GM12878 (cell line): ENCODE results near the gene MR1. TPM values are rescaled to one million over a fixed set of nuclear protein-coding genes. Genes with fewer than 3 reads are reported as not detected.

Experiments
- ATAC-seq: fragments of 200-7000 bp; cut with Tn5 transposase; 3 replicates; pipeline ENCODE4 v1.9.1; 2020; ENCODE audit warnings: mild to moderate bottlenecking, moderate library complexity
- BruUV-seq: library from RNA; stranded (reverse); fragments of 400-500 nt; replicated peaks from 2 replicates; lab custom pipeline; 2021; lab: Mats Ljungman, UMichigan
- CTCF ChIA-PET: fragments of 300-600 bp; sonication (Branson Sonifier 250); formaldehyde crosslinking; extraction: SDS; loops from one replicate; lab custom pipeline; 2021; ENCODE audit warnings: inconsistent platforms; lab: Yijun Ruan, JAX
- POLR2A ChIA-PET: fragments of 350-600 bp; formaldehyde crosslinking; extraction: SDS; loops from one replicate; lab custom pipeline; 2021; ENCODE audit warnings: inconsistent platforms; lab: Charles Lee
- RAD21 ChIA-PET: fragments of 300-600 bp; sonication (Branson Sonifier 250); formaldehyde crosslinking; loops from one replicate; lab custom pipeline; 2023; ENCODE audit warnings: antibody characterized with exemption; ENCODE audit not compliant: unreplicated experiment; lab: Charles Lee
- SMC1A ChIA-PET: fragments of 300-600 bp; sonication (Branson Sonifier 250); formaldehyde crosslinking; loops from one replicate; lab custom pipeline; 2023; ENCODE audit not compliant: unreplicated experiment, uncharacterized antibody; lab: Charles Lee
- DNase-seq: peaks from one replicate; pipeline ENCODE4 v3.0.0-alpha.2; 2011; ENCODE audit warnings: low read depth, low spot score
- FAIRE-seq: peaks from 3 replicates; lab custom pipeline; 2011; peaks lifted over from hg19 to GRCh38; lab: Jason Lieb, UNC
- H2AFZ ChIP-seq: 2 replicates; pipeline ENCODE4 v1.6.0; 2011; ENCODE audit warnings: low read depth, low read length, control low read depth; ENCODE audit not compliant: control insufficient read depth
- H3K27ac ChIP-seq: 2 replicates; pipeline ENCODE4 v1.5.1; 2011; ENCODE audit warnings: control low read depth; ENCODE audit not compliant: control insufficient read depth, insufficient read depth
- H3K27me3 ChIP-seq, 2 experiments: replicated peaks in 1 of 2; 2 replicates each; pipeline versions ENCODE4 v1.6.0 to v1.6.1; 2011; ENCODE audit warnings: low read length in 1 of 2; ENCODE audit not compliant: control insufficient read depth in 2 of 2, insufficient read depth in 2 of 2
- H3K36me3 ChIP-seq, 2 experiments: 2 replicates each; pipeline ENCODE4 v1.5.1; 2011; ENCODE audit warnings: low read length in 1 of 2; ENCODE audit not compliant: control insufficient read depth in 2 of 2, insufficient read depth in 2 of 2
- H3K4me1 ChIP-seq: 2 replicates; pipeline ENCODE4 v1.6.1; 2011; ENCODE audit warnings: mild to moderate bottlenecking, low read length, moderate library complexity, mixed read lengths; ENCODE audit not compliant: control insufficient read depth, insufficient read depth
- H3K4me2 ChIP-seq: 2 replicates; pipeline ENCODE4 v1.6.0; 2011; ENCODE audit warnings: control low read depth; ENCODE audit not compliant: control insufficient read depth, insufficient read depth
- H3K4me3 ChIP-seq: fragments of 200-600 bp; sonication (generic); 2 replicates; pipeline ENCODE4 v1.5.1; 2016
- H3K79me2 ChIP-seq: 2 replicates; pipeline ENCODE4 v1.6.0; 2011; ENCODE audit warnings: low read length; ENCODE audit not compliant: control insufficient read depth, insufficient read depth
- H3K9ac ChIP-seq: 2 replicates; pipeline ENCODE4 v1.8.0; 2011; ENCODE audit warnings: low read length, control low read depth, mixed read lengths; ENCODE audit not compliant: control insufficient read depth, insufficient read depth
- H3K9me3 ChIP-seq: replicated peaks from 3 replicates; pipeline ENCODE4 v1.5.1; 2011; ENCODE audit warnings: mild to moderate bottlenecking, low read length; ENCODE audit not compliant: control insufficient read depth, insufficient read depth
- H4K20me1 ChIP-seq: 2 replicates; pipeline ENCODE4 v1.6.0; 2011; ENCODE audit not compliant: control insufficient read depth, insufficient read depth
- ASH2L ChIP-seq: fragments of 300-600, 200-600 bp; sonication (generic); IDR thresholded peaks from 2 replicates; pipeline ENCODE4 v1.6.1; 2017; ENCODE audit warnings: low read depth, mild to moderate bottlenecking, borderline replicate concordance
- ATF7 ChIP-seq: fragments of 450-650 bp; IDR thresholded peaks from 2 replicates; pipeline ENCODE4 v1.6.1; 2016; ENCODE audit warnings: low read depth, mild to moderate bottlenecking
- BMI1 ChIP-seq: fragments of 450-650 bp; IDR thresholded peaks from 2 replicates; pipeline ENCODE4 v1.6.1; 2016; ENCODE audit warnings: mild to moderate bottlenecking, moderate library complexity, borderline replicate concordance
- CHD1 ChIP-seq: IDR thresholded peaks from 2 replicates; pipeline ENCODE4 v1.6.1; 2012; ENCODE audit warnings: low read depth, low read length, improper control_type of control experiment
- CHD4 ChIP-seq: fragments of 200-600 bp; sonication (generic); IDR thresholded peaks from 2 replicates; pipeline ENCODE4 v1.6.1; 2016; ENCODE audit warnings: mild to moderate bottlenecking
- EED ChIP-seq: sonication (generic); IDR thresholded peaks from 2 replicates; pipeline ENCODE4 v1.6.1; 2016; ENCODE audit warnings: antibody characterized with exemption, low read depth
- EP300 ChIP-seq, 2 experiments: fragments of 150-350 bp in 1 of 2; IDR thresholded peaks; 2 replicates each; pipeline ENCODE4 v1.6.1; 2011 to 2012; ENCODE audit warnings: low read depth in 2 of 2, low read length in 2 of 2, borderline replicate concordance in 1 of 2, improper control_type of control experiment in 1 of 2, inconsistent platforms in 1 of 2; ENCODE audit not compliant: control insufficient read depth in 1 of 2
- JUND ChIP-seq: IDR thresholded peaks from 2 replicates; pipeline ENCODE4 v1.6.1; 2012; ENCODE audit warnings: low read depth, mild to moderate bottlenecking, low read length, improper control_type of control experiment, moderate library complexity
- PAX8 ChIP-seq: fragments of 450-650 bp; IDR thresholded peaks from 2 replicates; pipeline ENCODE4 v1.6.1; 2017; ENCODE audit warnings: mild to moderate bottlenecking, moderate library complexity
- POLR2A ChIP-seq: IDR thresholded peaks from 2 replicates; pipeline ENCODE4 v1.6.1; 2011; ENCODE audit warnings: low read depth, mild to moderate bottlenecking, low read length
- POLR2AphosphoS5 ChIP-seq: IDR thresholded peaks from 2 replicates; pipeline ENCODE4 v1.6.1; 2011; ENCODE audit warnings: mild to moderate bottlenecking, low read length, inconsistent platforms
- RAD21 ChIP-seq: IDR thresholded peaks from 2 replicates; pipeline ENCODE4 v1.6.1; 2011; ENCODE audit warnings: mild to moderate bottlenecking, low read depth, low read length, moderate library complexity; ENCODE audit not compliant: insufficient read depth
- RB1 ChIP-seq: fragments of 450-650 bp; formaldehyde crosslinking; IDR thresholded peaks from 2 replicates; pipeline ENCODE4 v1.6.1; 2017; ENCODE audit warnings: mild to moderate bottlenecking, borderline replicate concordance
- RELA ChIP-seq: fragments of 450-650 bp; IDR thresholded peaks from 2 replicates; pipeline ENCODE4 v1.8.0; 2014; ENCODE audit warnings: borderline replicate concordance; ENCODE audit not compliant: partially characterized antibody
- RFX5 ChIP-seq: IDR thresholded peaks from 2 replicates; pipeline ENCODE4 v1.6.1; 2011; ENCODE audit warnings: low read depth, low read length, improper control_type of control experiment
- SIN3A ChIP-seq: IDR thresholded peaks from 2 replicates; pipeline ENCODE4 v1.6.1; 2012; ENCODE audit warnings: low read depth, low read length, improper control_type of control experiment
- SPI1 ChIP-seq: IDR thresholded peaks from 2 replicates; pipeline ENCODE4 v1.6.1; 2011; ENCODE audit warnings: low read depth, mild to moderate bottlenecking, low read length, moderate library complexity, borderline replicate concordance; ENCODE audit not compliant: insufficient read depth
- WRNIP1 ChIP-seq: IDR thresholded peaks from 2 replicates; pipeline ENCODE4 v1.6.1; 2011; ENCODE audit warnings: low read depth, low read length, improper control_type of control experiment, borderline replicate concordance
- WGBS: methylation state at CpG from one replicate; pipeline ENCODE4 v1.1.6; 2016; ENCODE audit warnings: low lambda C conversion rate; ENCODE audit not compliant: insufficient replicate concordance, insufficient coverage; ENCODE audit errors: missing lambda C conversion rate; 5-methylcytosine and 5-hydroxymethylcytosine counted together
- in situ Hi-C: fragments of 300-500 bp; cut with MboI; formaldehyde crosslinking; loops from 9 replicates; pipeline ENCODE4 v1.14.3; 2018; ENCODE audit warnings: mixed read lengths
- intact Hi-C: fragments of 100-400 bp; cut with micrococcal nuclease; formaldehyde crosslinking; loops from one replicate; pipeline ENCODE4 v1.14.2; 2022; ENCODE audit not compliant: unreplicated experiment
- polyA plus RNA-seq, 11 experiments: library from polyadenylated mRNA; depleted of rRNA in 4 of 11; unstranded in 6 of 11; stranded (reverse) in 5 of 11; fragments of >200 nt; fragmentation: Nextera tagmentation in 4 of 11; fragmentation: Illumina TruSeq in 1 of 11; extraction: Ambion mirVana in 4 of 11; extraction: Trizol in 1 of 11; gene quantifications; 1 replicate in 1 of 11; 2 replicates in 10 of 11; pipeline versions ENCODE4 v1.2.1 to v1.2.3, GENCODE V29; 2011 to 2016; ENCODE audit warnings: inconsistent platforms in 2 of 11, missing spikeins in 2 of 11, low read depth in 1 of 11
- total RNA-seq, 4 experiments: library from RNA; depleted of rRNA in 3 of 4; stranded (reverse); fragments of >200 nt in 3 of 4; fragmentation: Illumina TruSeq in 1 of 4; extraction: Trizol in 1 of 4; gene quantifications; 2 replicates each; pipeline versions ENCODE4 v1.2.1 to v1.2.3, GENCODE V29; 2013 to 2021
- TF ChIP-seq, protein P1 (sequence below): fragments of 450-650 bp; IDR thresholded peaks from 2 replicates; pipeline ENCODE4 v1.6.1; 2017; ENCODE audit warnings: mild to moderate bottlenecking, moderate library complexity
- TF ChIP-seq, protein P2 (sequence below): fragments of 450-650 bp; IDR thresholded peaks from 2 replicates; pipeline ENCODE4 v1.6.1; 2014; ENCODE audit warnings: mild to moderate bottlenecking

MR1 gene
- total and polyA plus RNA-seq, 10 of the 15 experiments (the other 5 are each of a cell fraction or from before 2014, with no cell fraction given) = 24.7 to 65.9 (median 30.9) TPM

DNA sequence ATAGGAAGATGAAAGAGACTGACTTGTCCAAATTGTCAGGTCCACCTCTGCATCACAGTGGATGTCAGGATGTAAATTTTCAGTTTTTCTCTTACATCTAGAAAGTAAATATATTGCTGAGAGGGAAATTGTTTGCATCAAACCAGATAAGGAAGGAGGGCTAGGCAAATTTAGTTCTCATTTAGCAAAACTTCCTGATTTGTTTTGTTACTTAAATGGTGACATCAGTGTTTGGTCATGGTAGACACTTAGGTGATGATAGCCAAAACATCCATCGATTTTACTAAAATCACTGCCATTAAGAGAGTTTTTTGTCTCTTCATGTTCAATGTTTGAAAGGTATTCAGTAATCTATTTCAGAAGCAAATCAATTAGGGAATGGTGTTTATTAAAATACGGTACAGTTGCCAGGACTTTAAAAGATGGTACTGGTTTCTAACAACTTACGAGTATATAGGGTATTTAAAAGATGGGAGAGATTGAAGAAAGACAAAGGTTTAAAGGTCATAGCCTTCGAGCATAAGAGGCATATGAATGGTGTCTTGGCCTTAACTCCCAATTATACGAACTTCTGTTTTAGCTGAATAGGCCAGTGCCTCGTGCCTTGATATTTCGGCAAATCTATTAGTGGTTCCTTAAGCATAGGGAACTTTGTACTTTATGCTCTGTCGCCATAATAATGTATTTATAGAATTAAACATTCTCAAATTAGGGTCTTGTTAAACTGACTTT lies 57.7 kb downstream of the MR1 start:
- H3K9ac ChIP-seq = peak overlapping the region; percentile 98
- BruUV-seq = no TSS peak
- RAD21 ChIA-PET = interaction anchor here (0.8 to 26.9 kb wide), 16 partner anchors 9 to 210 kb away, joined by 3 to 966 read pairs (median 6); partner anchors contain the start of gene MR1

More for the DNA sequence above, 57.7 kb downstream of the MR1 start:
- Histone ChIP-seq H3K4me3 (peak overlapping the region; percentile 99), H3K4me2 (peak overlapping the region; percentile 89), H3K9me3 (no peaks in the 10 kb centered on the region; the same call in 2 of the 3 replicates), H3K79me2 (peaks cover 69% of the 10 kb centered on the region), H2AFZ (no peak overlapping the region), H3K36me3 (peaks cover 0 to 18% of the 10 kb centered on the region in 2 experiments; a peak in 3 of 4 replicates), H3K4me1 (peaks cover 17% of the 10 kb centered on the region), H4K20me1 (peaks cover 5% of the 10 kb centered on the region; the same call in 1 of the 2 replicates), H3K27ac (peak overlapping the region; percentile 97), H3K27me3 (no peaks in the 10 kb centered on the region)
- intact Hi-C loops = no loop called here
- ChIA-PET POLR2A (interaction anchor here (0.7 to 10.4 kb wide), 24 partner anchors 12 to 187 kb away, joined by 3 to 142 read pairs (median 8); partner anchors contain the start of gene MR1), SMC1A (interaction anchor here (0.6 to 39.2 kb wide), 20 partner anchors 11 to 210 kb away, joined by 3 to 1399 read pairs (median 4); no protein-coding TSS in a partner anchor), CTCF (interaction anchor here (1.0 to 38.4 kb wide), 18 partner anchors 7 to 210 kb away, joined by 3 to 1067 read pairs (median 6); partner anchors contain the start of gene MR1)
- FAIRE-seq (no peak), ATAC-seq (no peak), DNase-seq (no peak)
- in situ Hi-C loops = loop anchor here (5.0 kb wide), 1 partner anchor 41 kb away; no protein-coding TSS in a partner anchor
- 18% methylated on average over 8 of the region's 8 CpGs for WGBS
- TF ChIP-seq RAD21 (no peak), CHD1 (no peak), SPI1 (no peak), POLR2A (no peak), JUND (no peak), EED (no peak), RB1 (no peak), POLR2AphosphoS5 (peak; percentile 81), SIN3A (no peak), RFX5 (no peak), ASH2L (no peak), ATF7 (peak; percentile 25; the same call in 1 of the 2 replicates), EP300 (IDR thresholded peaks at IDR 0.05; ENCODE audit: borderline replicate concordance in 1 of 2, control insufficient read depth in 1 of 2, low read depth in 2 of 2, low read length in 2 of 2) (no peak), WRNIP1 (no peak), CHD4 (no peak), PAX8 (no peak), RELA (no peak), BMI1 (no peak)
- TF ChIP-seq, protein P1, sequence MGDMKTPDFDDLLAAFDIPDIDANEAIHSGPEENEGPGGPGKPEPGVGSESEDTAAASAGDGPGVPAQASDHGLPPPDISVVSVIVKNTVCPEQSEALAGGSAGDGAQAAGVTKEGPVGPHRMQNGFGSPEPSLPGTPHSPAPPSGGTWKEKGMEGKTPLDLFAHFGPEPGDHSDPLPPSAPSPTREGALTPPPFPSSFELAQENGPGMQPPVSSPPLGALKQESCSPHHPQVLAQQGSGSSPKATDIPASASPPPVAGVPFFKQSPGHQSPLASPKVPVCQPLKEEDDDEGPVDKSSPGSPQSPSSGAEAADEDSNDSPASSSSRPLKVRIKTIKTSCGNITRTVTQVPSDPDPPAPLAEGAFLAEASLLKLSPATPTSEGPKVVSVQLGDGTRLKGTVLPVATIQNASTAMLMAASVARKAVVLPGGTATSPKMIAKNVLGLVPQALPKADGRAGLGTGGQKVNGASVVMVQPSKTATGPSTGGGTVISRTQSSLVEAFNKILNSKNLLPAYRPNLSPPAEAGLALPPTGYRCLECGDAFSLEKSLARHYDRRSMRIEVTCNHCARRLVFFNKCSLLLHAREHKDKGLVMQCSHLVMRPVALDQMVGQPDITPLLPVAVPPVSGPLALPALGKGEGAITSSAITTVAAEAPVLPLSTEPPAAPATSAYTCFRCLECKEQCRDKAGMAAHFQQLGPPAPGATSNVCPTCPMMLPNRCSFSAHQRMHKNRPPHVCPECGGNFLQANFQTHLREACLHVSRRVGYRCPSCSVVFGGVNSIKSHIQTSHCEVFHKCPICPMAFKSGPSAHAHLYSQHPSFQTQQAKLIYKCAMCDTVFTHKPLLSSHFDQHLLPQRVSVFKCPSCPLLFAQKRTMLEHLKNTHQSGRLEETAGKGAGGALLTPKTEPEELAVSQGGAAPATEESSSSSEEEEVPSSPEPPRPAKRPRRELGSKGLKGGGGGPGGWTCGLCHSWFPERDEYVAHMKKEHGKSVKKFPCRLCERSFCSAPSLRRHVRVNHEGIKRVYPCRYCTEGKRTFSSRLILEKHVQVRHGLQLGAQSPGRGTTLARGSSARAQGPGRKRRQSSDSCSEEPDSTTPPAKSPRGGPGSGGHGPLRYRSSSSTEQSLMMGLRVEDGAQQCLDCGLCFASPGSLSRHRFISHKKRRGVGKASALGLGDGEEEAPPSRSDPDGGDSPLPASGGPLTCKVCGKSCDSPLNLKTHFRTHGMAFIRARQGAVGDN = 0 out of 2 replicates have a peak, but pooled peaks have one; percentile 39
- TF ChIP-seq, protein P2, sequence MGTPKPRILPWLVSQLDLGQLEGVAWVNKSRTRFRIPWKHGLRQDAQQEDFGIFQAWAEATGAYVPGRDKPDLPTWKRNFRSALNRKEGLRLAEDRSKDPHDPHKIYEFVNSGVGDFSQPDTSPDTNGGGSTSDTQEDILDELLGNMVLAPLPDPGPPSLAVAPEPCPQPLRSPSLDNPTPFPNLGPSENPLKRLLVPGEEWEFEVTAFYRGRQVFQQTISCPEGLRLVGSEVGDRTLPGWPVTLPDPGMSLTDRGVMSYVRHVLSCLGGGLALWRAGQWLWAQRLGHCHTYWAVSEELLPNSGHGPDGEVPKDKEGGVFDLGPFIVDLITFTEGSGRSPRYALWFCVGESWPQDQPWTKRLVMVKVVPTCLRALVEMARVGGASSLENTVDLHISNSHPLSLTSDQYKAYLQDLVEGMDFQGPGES = no peak
